ENCODE measurements around the gene CTTNBP2.

The CTTNBP2 gene

DNA sequence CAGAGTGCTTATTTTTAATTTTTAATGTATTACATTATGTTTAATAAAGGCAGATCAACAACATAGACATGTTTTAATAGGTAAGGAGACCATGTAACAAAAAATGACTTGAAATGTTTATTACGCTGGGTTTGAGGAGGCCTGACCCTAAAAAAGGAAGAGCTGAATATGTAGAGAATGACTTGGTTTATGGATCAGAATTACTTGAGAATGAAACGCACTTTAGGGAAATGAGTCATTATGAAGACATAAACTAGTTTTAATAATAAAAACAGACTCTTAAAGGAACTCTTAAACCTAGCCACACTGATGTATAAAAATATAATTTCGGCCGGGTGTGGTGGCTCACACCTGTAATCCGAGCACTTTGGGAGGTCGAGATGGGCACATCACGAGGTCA is 56.5 kb downstream of the CTTNBP2 start:
- Histone ChIP-seq H3K4me3 (ENCODE audit: low read length) (no peak overlapping the region), H3K27me3 (ENCODE audit: control insufficient read depth, insufficient read depth, low read length) (no peaks in the 10 kb centered on the region), H3K36me3 (ENCODE audit: insufficient read depth, low read length) (no peaks in the 10 kb centered on the region), H3K9me3 (replicated peaks; ENCODE audit: low read length) (no peaks in the 10 kb centered on the region), H3K9ac (ENCODE audit: low read depth, low read length) (no peak overlapping the region), H3K4me2 (ENCODE audit: low read length) (no peak overlapping the region), H3K4me1 (ENCODE audit: control insufficient read depth, insufficient read depth, low read length) (peaks cover 6% of the 10 kb centered on the region)

DNA sequence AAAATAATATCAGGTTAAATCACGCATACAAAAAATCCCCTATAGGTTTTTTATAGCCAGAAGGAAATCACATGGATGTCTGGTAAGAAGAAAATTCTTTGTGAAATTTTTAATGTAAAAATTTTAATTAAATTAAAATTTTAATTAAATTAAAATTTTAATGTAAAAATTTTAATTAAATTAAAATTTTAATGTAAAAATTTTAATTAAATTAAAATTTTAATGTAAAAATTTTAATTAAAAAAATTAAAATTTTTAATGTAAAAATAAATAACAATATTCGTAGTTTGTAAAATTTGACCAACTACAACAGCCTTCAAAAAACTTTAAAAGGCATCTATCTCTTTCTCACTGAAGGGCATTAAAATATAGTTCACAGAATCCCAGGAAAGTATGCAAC is 61.5 kb downstream of the CTTNBP2 start:
- Histone ChIP-seq H3K27me3 (ENCODE audit: control insufficient read depth, insufficient read depth, low read length) (no peaks in the 10 kb centered on the region), H3K4me1 (ENCODE audit: control insufficient read depth, insufficient read depth, low read length) (peaks cover 8% of the 10 kb centered on the region), H3K9ac (ENCODE audit: low read depth, low read length) (no peak overlapping the region), H3K4me2 (ENCODE audit: low read length) (no peak overlapping the region), H3K9me3 (replicated peaks; ENCODE audit: low read length) (no peaks in the 10 kb centered on the region), H3K36me3 (ENCODE audit: insufficient read depth, low read length) (no peaks in the 10 kb centered on the region), H3K4me3 (ENCODE audit: low read length) (no peak overlapping the region)

GRCh38 chr7:117810642-117811512 is 62.4 kb downstream of the CTTNBP2 start:
- Histone ChIP-seq H3K36me3 (ENCODE audit: insufficient read depth, low read length) (no peaks in the 10 kb centered on the region), H3K4me3 (ENCODE audit: low read length) (no peak overlapping the region), H3K9ac (ENCODE audit: low read depth, low read length) (no peak overlapping the region), H3K9me3 (replicated peaks; ENCODE audit: low read length) (no peaks in the 10 kb centered on the region), H3K4me1 (ENCODE audit: control insufficient read depth, insufficient read depth, low read length) (peaks cover 3% of the 10 kb centered on the region), H3K4me2 (ENCODE audit: low read length) (no peak overlapping the region), H3K27me3 (ENCODE audit: control insufficient read depth, insufficient read depth, low read length) (no peaks in the 10 kb centered on the region)

DNA sequence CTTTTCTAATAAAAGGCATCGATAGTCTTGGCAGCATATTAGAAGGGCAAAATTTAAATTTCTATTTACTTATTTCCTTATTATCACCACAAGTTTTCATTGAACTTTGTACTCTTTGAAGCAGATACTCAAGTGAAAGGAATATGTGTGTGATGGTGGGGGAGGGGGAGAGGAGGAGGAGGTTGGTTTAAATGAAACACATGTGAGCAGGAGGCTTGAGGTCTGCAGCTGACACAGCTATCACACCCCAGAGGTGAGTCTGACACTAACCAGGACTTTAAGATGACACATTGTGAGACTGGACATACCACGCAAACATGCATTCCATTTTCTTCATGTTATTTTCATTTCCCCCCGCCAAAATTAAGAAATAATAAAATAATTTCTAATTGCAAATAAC is 63.3 kb downstream of the CTTNBP2 start:
- Histone ChIP-seq H3K36me3 (ENCODE audit: insufficient read depth, low read length) (no peaks in the 10 kb centered on the region), H3K4me1 (ENCODE audit: control insufficient read depth, insufficient read depth, low read length) (peaks cover 3% of the 10 kb centered on the region), H3K4me3 (ENCODE audit: low read length) (no peak overlapping the region), H3K9ac (ENCODE audit: low read depth, low read length) (no peak overlapping the region), H3K4me2 (ENCODE audit: low read length) (no peak overlapping the region), H3K9me3 (replicated peaks; ENCODE audit: low read length) (no peaks in the 10 kb centered on the region), H3K27me3 (ENCODE audit: control insufficient read depth, insufficient read depth, low read length) (no peaks in the 10 kb centered on the region)

GRCh38 chr7:117808910-117809705 is 64.1 kb downstream of the CTTNBP2 start:
- Histone ChIP-seq H3K4me3 (ENCODE audit: low read length) (no peak overlapping the region), H3K36me3 (ENCODE audit: insufficient read depth, low read length) (no peaks in the 10 kb centered on the region), H3K4me2 (ENCODE audit: low read length) (no peak overlapping the region), H3K27me3 (ENCODE audit: control insufficient read depth, insufficient read depth, low read length) (no peaks in the 10 kb centered on the region), H3K9ac (ENCODE audit: low read depth, low read length) (no peak overlapping the region), H3K9me3 (replicated peaks; ENCODE audit: low read length) (no peaks in the 10 kb centered on the region), H3K4me1 (ENCODE audit: control insufficient read depth, insufficient read depth, low read length) (peaks cover 3% of the 10 kb centered on the region)

GRCh38 chr7:117808341-117808757 is 64.9 kb downstream of the CTTNBP2 start:
- Histone ChIP-seq H3K27me3 (ENCODE audit: control insufficient read depth, insufficient read depth, low read length) (no peaks in the 10 kb centered on the region), H3K36me3 (ENCODE audit: insufficient read depth, low read length) (no peaks in the 10 kb centered on the region), H3K9ac (ENCODE audit: low read depth, low read length) (no peak overlapping the region), H3K4me3 (ENCODE audit: low read length) (no peak overlapping the region), H3K9me3 (replicated peaks; ENCODE audit: low read length) (no peaks in the 10 kb centered on the region), H3K4me2 (ENCODE audit: low read length) (no peak overlapping the region), H3K4me1 (ENCODE audit: control insufficient read depth, insufficient read depth, low read length) (peaks cover 3% of the 10 kb centered on the region)

- Histone ChIP-seq H3K36me3 (ENCODE audit: insufficient read depth, low read length) (no peaks in the 10 kb centered on the region), H3K9ac (ENCODE audit: low read depth, low read length) (no peak overlapping the region), H3K27me3 (ENCODE audit: control insufficient read depth, insufficient read depth, low read length) (no peaks in the 10 kb centered on the region), H3K4me2 (ENCODE audit: low read length) (no peak overlapping the region), H3K4me1 (ENCODE audit: control insufficient read depth, insufficient read depth, low read length) (peaks cover 3% of the 10 kb centered on the region), H3K4me3 (ENCODE audit: low read length) (no peak overlapping the region), H3K9me3 (replicated peaks; ENCODE audit: low read length) (no peaks in the 10 kb centered on the region)
Observed at GRCh38 chr7:117807676-117808075, 65.6 kb downstream of the CTTNBP2 start.

GRCh38 chr7:117806011-117806410 is 67.2 kb downstream of the CTTNBP2 start:
- no peaks in the 10 kb centered on the region for H3K27me3 ChIP-seq (ENCODE audit: control insufficient read depth, insufficient read depth, low read length)
- no peak overlapping the region for H3K4me3 ChIP-seq (ENCODE audit: low read length)
- no peak overlapping the region for H3K9ac ChIP-seq (ENCODE audit: low read depth, low read length)
- H3K4me1 ChIP-seq (ENCODE audit: control insufficient read depth, insufficient read depth, low read length), result peaks cover 3% of the 10 kb centered on the region
- H3K36me3 ChIP-seq (ENCODE audit: insufficient read depth, low read length), result no peaks in the 10 kb centered on the region
- H3K4me2 ChIP-seq (ENCODE audit: low read length), result no peak overlapping the region
- no peaks in the 10 kb centered on the region for H3K9me3 ChIP-seq (replicated peaks; ENCODE audit: low read length)

- no peaks in the 10 kb centered on the region for H3K9me3 ChIP-seq (replicated peaks; ENCODE audit: low read length)
- no peak overlapping the region for H3K9ac ChIP-seq (ENCODE audit: low read depth, low read length)
- no peak overlapping the region for H3K4me2 ChIP-seq (ENCODE audit: low read length)
- no peaks in the 10 kb centered on the region for H3K36me3 ChIP-seq (ENCODE audit: insufficient read depth, low read length)
- H3K27me3 ChIP-seq (ENCODE audit: control insufficient read depth, insufficient read depth, low read length), result no peaks in the 10 kb centered on the region
- H3K4me3 ChIP-seq (ENCODE audit: low read length), result no peak overlapping the region
- H3K4me1 ChIP-seq (ENCODE audit: control insufficient read depth, insufficient read depth, low read length), result no peaks in the 10 kb centered on the region
Observed at GRCh38 chr7:117805241-117805640, 68.0 kb downstream of the CTTNBP2 start.

DNA sequence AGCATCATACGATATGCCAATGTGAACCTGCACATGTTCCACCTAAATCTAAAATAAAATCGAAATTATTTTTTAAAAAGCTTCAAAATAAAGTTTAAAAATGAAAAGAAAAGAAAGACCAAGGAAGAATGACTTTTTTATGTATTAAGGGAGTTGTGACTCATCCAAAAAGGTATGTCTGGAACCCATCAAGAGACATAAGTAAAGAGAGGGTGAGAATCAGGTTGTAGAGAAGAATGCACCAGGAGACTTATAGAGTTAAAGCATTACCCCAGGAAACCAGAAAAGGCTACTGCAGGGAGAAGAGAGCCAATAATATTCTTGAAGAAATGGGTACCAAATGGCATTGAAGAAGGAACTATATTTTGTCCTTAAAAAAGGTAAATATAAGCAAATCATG is 69.8 kb downstream of the CTTNBP2 start:
- H3K36me3 ChIP-seq (ENCODE audit: insufficient read depth, low read length), result no peaks in the 10 kb centered on the region
- H3K9ac ChIP-seq (ENCODE audit: low read depth, low read length), result no peak overlapping the region
- no peaks in the 10 kb centered on the region for H3K4me1 ChIP-seq (ENCODE audit: control insufficient read depth, insufficient read depth, low read length)
- no peak overlapping the region for H3K4me3 ChIP-seq (ENCODE audit: low read length)
- H3K9me3 ChIP-seq (replicated peaks; ENCODE audit: low read length), result no peaks in the 10 kb centered on the region
- H3K4me2 ChIP-seq (ENCODE audit: low read length), result no peak overlapping the region
- H3K27me3 ChIP-seq (ENCODE audit: control insufficient read depth, insufficient read depth, low read length), result no peaks in the 10 kb centered on the region

GRCh38 chr7:117802660-117803059 is 70.6 kb downstream of the CTTNBP2 start:
- no peak overlapping the region for H3K4me3 ChIP-seq (ENCODE audit: low read length)
- no peaks in the 10 kb centered on the region for H3K36me3 ChIP-seq (ENCODE audit: insufficient read depth, low read length)
- no peaks in the 10 kb centered on the region for H3K4me1 ChIP-seq (ENCODE audit: control insufficient read depth, insufficient read depth, low read length)
- H3K27me3 ChIP-seq (ENCODE audit: control insufficient read depth, insufficient read depth, low read length), result no peaks in the 10 kb centered on the region
- no peak overlapping the region for H3K9ac ChIP-seq (ENCODE audit: low read depth, low read length)
- no peak overlapping the region for H3K4me2 ChIP-seq (ENCODE audit: low read length)
- no peaks in the 10 kb centered on the region for H3K9me3 ChIP-seq (replicated peaks; ENCODE audit: low read length)
